SJSA1 (cell line): ENCODE results near the gene PLP1. TPM values are rescaled to one million over a fixed set of nuclear protein-coding genes. Genes with fewer than 3 reads are reported as not detected.
"Not testable (repeated sequence)": the region's sequence is repeated elsewhere in the genome, so short reads cannot be mapped to it uniquely, and the experiment has no call there.

ENCODE experiments used
- DNase-seq, 2 experiments: peaks; one replicate each; pipeline ENCODE4 v3.0.0-alpha.2; 2015 to 2020; ENCODE audit warnings: low spot score in 2 of 2, low read depth in 1 of 2
- H3K27ac ChIP-seq: fragments of 250-450 bp; sonication (Bioruptor Pico); 2 replicates; pipeline ENCODE4 v1.5.1; 2020; ENCODE audit warnings: mild to moderate bottlenecking, moderate library complexity
- H3K27me3 ChIP-seq: fragments of 250-450 bp; sonication (Bioruptor Pico); replicated peaks from 2 replicates; pipeline ENCODE4 v1.5.1; 2020; ENCODE audit warnings: mild to moderate bottlenecking, moderate library complexity
- H3K36me3 ChIP-seq: fragments of 250-450 bp; sonication (Bioruptor Pico); 2 replicates; pipeline ENCODE4 v1.5.1; 2020; ENCODE audit warnings: mild to moderate bottlenecking
- H3K4me1 ChIP-seq: fragments of 250-450 bp; sonication (Bioruptor Pico); replicated peaks from 2 replicates; pipeline ENCODE4 v1.6.1; 2021; ENCODE audit warnings: mild to moderate bottlenecking
- H3K4me3 ChIP-seq: fragments of 250-450 bp; sonication (Bioruptor Pico); 2 replicates; pipeline ENCODE4 v1.5.1; 2020; ENCODE audit warnings: mild to moderate bottlenecking
- H3K9me3 ChIP-seq: fragments of 250-450 bp; sonication (Bioruptor Pico); replicated peaks from 2 replicates; pipeline ENCODE4 v1.5.1; 2020; ENCODE audit warnings: mild to moderate bottlenecking
- total RNA-seq: library from RNA; depleted of rRNA; stranded (reverse); fragments of >200 nt; shearing (Covaris generic); gene quantifications from 2 replicates; pipeline ENCODE4 v1.2.3, GENCODE V29; 2014

The PLP1 gene
- total RNA-seq, 1 experiment from 2014 or later = not detected

DNA sequence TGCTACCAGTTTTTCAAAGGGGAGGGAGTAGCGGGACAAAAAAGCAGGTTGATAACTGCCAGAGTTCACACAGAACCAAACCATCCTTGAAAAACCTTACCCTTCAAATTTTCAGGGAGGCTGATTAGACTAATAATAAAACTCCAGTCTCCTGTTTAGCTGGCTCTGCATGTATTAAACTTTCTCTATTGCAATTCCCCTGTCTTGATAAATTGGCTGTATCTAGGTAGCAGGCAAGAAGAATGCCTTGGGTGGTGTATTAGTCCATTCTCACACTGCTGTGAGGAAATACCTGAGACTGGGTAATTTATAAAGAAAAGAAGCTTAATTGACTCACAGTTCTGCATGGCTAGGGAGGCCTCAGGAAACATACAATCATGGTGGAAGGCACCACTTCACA, 18.1 kb upstream of the PLP1 start:
- H3K4me3 ChIP-seq = no peak overlapping the region
- no peak for DNase-seq

DNA sequence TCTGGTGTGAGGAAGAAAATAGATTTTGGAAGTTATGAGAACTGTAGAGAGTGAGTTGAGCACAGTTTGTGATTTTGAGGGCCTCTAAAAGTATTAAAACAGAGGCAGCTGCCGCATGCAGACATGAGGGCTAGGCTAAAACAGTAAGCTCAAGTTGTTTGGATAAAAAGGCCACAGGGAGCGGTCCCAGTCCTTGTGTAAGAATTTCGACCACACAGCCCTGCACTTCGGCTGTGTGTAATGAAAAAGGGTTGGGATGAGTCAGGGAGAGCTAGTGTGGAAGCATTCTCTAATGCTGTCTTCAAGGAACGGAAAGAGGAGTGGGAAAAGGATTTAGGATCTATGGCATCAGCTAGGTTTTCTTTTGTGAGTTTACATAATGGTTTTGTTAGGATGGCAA, 13.1 kb upstream of the PLP1 start:
- not testable (repeated sequence) for H3K4me3 ChIP-seq, H3K4me1 ChIP-seq, H3K27me3 ChIP-seq, H3K9me3 ChIP-seq, H3K36me3 ChIP-seq, DNase-seq, H3K27ac ChIP-seq

More for the DNA sequence above, 18.1 kb upstream of the PLP1 start:
- no peak overlapping the region for H3K27ac ChIP-seq
- H3K36me3 ChIP-seq = no peaks in the 10 kb centered on the region
- H3K4me1 ChIP-seq = no peaks in the 10 kb centered on the region
- no peaks in the 10 kb centered on the region for H3K27me3 ChIP-seq
- H3K9me3 ChIP-seq = no peaks in the 10 kb centered on the region

DNA sequence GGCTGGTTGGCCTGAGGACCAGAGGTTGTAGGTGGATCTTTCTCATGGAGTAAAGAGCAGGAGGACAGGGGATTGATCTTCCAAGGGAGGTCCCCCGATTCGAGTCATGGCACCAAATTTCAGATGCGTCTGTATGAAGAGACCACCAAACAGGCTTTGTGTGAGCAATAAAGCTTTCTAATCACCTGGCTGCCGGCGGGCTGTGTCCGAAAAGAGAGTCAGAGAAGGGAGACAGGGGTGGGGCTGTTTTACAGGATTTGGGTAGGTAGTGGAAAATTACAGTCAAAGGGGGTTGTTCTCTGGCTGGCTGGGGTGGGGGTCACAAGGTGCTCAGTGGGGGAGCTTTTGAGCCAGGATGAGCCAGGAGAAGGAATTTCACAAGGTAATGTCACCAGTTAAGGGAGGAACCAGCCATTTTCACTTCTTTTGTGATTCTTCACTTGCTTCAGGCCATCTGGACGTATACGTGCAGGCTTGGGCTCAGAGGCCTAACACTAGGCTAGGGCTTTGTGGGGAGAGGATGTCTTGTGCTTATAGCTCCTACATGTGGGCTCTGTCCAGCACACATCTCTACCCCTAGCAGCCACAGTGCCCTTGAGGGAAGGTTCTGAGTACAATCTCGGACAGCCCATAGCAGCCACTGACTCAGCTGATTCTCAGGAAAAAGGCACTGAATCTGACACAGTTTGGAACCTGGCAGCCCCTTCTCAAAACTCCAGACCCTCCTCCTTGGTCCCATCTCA, 9.7 kb upstream of the PLP1 start:
- H3K36me3 ChIP-seq, DNase-seq: not testable (repeated sequence)

DNA sequence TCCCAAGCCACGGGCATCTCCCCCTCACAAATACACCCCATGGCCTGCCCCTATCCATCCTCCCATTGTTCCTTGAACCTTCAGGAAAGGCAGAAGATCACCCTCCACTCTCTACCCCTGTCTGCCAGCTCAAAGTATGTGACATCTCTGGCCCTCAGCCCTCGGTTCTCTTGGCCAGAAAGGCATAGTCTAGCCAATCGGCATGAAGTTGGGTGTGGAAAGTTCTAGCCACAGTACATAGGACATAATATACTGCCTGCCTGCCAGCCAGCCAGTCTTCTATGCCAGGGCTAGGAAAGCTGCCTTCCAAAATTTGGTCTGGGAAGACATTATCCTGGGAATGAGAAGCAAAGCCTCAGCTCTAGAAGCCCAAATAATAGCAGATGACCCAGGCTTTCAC, 3.2 kb upstream of the PLP1 start:
- Histone ChIP-seq H3K4me1 (no peaks in the 10 kb centered on the region), H3K27me3 (no peaks in the 10 kb centered on the region), H3K27ac (no peak overlapping the region), H3K4me3 (no peak overlapping the region), H3K36me3 (no peaks in the 10 kb centered on the region), H3K9me3 (no peaks in the 10 kb centered on the region)
- DNase-seq = no peak

More for the DNA sequence above, 9.7 kb upstream of the PLP1 start:
- H3K4me1 ChIP-seq, H3K27ac ChIP-seq, H3K27me3 ChIP-seq, H3K4me3 ChIP-seq, H3K9me3 ChIP-seq: not testable (repeated sequence)

DNA sequence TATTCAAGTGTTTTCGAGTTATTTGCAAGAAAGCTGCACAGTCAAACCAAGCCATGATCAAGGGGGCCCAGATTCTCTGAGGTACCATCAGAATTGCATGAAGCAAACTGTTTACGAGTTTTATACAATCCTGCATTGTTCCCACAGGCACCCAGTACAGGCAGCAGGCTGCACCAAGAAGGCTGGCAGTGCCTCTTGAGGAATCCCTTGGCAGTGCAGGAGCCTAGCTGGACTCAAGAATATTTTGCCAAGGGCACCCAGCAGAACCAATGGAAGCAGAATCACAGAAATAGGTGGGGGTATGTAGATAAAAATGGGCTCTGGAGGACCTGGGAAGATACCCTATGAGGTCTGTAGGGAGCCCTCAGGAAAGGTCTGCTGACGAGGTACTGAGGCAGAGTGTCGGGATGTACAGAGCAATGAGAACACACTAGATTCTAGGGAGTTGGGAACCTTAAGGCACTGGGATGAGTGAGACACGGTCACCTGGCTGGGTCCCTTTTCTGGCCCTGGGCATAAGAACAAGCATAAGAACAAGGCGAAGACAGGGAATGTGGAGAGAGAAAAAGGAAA, 2.5 kb upstream of the PLP1 start:
- DNase-seq = peak in 1 of 2 experiments; percentile 13
- H3K4me1 ChIP-seq = no peaks in the 10 kb centered on the region
- no peaks in the 10 kb centered on the region for H3K9me3 ChIP-seq
- no peaks in the 10 kb centered on the region for H3K27me3 ChIP-seq
- H3K36me3 ChIP-seq = no peaks in the 10 kb centered on the region
- no peak overlapping the region for H3K27ac ChIP-seq
- no peak overlapping the region for H3K4me3 ChIP-seq

DNA sequence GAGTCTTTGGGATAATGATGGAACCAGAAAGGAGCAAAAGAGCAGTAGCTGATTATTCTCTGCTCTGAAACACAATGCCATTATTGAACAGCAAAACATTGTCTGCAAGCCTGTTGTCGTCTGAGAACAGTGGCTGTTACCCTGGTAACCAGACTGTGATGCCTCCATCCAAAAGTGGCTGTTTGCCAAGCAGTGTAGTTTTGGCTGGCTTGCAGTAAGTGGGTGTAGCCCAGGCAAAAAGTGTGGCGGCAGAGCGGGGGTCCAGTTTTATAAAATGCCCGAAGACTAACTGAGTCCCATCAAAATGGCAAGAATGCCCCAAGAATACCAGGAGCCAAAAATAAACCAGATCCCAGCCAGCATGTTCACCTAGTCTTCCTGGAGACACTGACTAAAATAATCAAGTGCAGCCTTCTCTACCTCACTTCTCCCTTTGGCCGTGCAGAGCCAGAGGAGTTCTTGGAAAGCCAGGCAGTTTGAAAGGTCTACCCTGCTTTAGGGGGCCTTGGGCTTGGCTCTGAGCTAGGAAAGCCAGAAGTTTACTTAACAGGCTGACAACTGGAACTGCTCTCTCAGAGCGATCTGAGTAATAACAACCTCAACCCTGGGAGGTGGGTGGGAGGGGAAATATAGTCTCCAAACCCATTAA, 2.6 kb downstream of the PLP1 start:
- Histone ChIP-seq H3K27me3 (no peaks in the 10 kb centered on the region), H3K9me3 (no peaks in the 10 kb centered on the region), H3K36me3 (no peaks in the 10 kb centered on the region), H3K27ac (no peak overlapping the region), H3K4me3 (no peak overlapping the region), H3K4me1 (no peaks in the 10 kb centered on the region)
- no peak for DNase-seq

DNA sequence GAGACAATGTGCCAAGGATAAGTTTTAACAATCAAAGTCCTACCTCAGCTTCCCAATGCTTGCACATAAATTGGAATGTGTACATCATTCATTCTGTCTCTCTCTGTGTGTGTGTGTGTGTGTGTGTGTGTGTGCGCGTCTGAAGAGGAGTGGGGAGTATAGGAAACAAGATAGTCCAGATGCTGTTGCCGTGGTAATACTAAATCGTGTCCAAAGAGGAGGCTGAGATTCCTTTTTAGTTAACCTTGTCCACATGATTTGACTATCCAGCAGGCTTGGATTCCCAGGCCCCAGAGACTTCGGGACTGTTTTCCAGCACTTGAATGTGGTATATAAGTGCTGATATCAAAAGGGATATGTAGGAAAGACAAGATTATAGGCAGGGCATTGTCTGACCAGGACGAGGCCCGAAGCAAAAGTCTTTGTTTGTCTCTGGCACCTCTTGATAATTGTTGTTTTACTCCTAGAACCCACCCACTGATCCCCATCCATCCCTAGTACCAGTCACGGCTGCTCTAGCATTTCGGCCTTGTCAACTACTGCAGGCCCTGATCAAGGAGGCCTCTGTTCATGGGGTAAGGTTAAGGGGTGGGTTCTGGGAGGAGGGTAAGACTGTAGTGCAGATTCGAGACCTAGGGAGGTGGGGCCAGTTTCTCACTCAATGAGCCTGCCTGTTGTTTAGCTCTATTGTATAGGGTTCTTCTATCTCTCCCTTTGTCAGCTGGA, 3.9 kb downstream of the PLP1 start:
- no peak for DNase-seq
- Histone ChIP-seq H3K4me3 (no peak overlapping the region), H3K27ac (no peak overlapping the region), H3K4me1 (no peaks in the 10 kb centered on the region), H3K9me3 (no peaks in the 10 kb centered on the region), H3K27me3 (no peaks in the 10 kb centered on the region), H3K36me3 (no peaks in the 10 kb centered on the region)

DNA sequence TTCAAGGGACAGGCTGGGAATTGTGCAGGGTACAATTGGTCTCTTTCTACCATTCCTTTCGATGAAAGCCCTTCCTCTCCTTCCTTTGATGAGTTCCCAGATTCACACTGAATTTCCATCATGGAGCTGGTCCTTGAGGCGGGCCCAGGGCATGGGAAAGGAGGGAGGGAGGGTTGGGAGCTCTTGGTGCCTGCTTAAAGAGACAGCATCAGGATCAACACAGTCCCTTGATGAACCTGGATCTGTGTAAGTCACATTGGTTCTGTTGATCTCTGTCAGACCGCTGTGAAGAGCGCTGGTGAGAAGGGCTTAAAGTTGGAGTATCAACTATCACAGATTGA, 4.4 kb downstream of the PLP1 start:
- no peak for DNase-seq

DNA sequence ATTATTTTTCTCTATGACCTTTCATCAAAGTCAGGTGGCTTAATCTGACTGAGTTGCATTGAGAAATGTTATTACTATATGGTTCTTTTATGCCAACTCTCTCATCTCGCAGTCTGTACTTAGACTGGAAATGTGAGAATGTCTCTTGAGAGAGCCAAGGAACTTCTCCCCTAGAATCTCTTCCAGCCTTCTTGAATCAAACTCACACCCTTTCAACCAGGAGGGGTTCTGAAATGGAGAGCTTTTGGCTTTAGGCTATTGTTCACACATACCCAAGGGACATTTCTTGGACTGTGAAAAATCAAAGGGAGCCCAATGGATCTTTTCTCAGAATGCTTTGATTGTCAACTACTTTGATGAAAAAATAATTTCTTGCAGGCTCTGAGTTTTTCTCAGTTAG, 5.1 kb downstream of the PLP1 start:
- Histone ChIP-seq H3K4me3 (no peak overlapping the region), H3K4me1 (no peaks in the 10 kb centered on the region), H3K36me3 (no peaks in the 10 kb centered on the region), H3K9me3 (no peaks in the 10 kb centered on the region), H3K27me3 (no peaks in the 10 kb centered on the region), H3K27ac (no peak overlapping the region)
- no peak for DNase-seq

More for the DNA sequence above, 4.4 kb downstream of the PLP1 start:
- H3K4me1 ChIP-seq = no peaks in the 10 kb centered on the region
- H3K4me3 ChIP-seq = no peak overlapping the region
- no peak overlapping the region for H3K27ac ChIP-seq
- no peaks in the 10 kb centered on the region for H3K27me3 ChIP-seq
- H3K36me3 ChIP-seq = no peaks in the 10 kb centered on the region
- no peaks in the 10 kb centered on the region for H3K9me3 ChIP-seq

DNA sequence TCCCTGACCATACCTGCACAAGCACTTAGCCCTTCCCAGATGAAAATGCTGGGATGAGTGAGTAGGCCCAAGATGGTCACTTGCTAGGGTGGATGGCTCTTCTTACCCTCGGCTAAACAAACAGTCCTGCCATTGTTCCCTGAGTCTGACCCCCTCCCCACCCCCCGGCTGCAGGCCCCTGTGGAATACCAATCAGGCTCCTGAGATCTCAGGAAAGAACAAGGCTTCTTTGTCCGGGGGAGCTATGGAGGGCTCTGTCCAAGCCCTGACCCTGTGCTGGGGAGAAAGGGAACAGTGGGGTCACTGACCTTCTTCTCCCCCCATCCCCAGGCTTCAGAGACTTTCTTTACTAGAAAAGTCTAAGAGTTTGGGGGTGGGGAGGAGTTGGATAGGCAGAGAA, 6.0 kb downstream of the PLP1 start:
- DNase-seq = no peak
- no peaks in the 10 kb centered on the region for H3K36me3 ChIP-seq
- no peaks in the 10 kb centered on the region for H3K27me3 ChIP-seq
- no peaks in the 10 kb centered on the region for H3K9me3 ChIP-seq
- H3K4me3 ChIP-seq = no peak overlapping the region
- H3K4me1 ChIP-seq = no peaks in the 10 kb centered on the region
- H3K27ac ChIP-seq = no peak overlapping the region

DNA sequence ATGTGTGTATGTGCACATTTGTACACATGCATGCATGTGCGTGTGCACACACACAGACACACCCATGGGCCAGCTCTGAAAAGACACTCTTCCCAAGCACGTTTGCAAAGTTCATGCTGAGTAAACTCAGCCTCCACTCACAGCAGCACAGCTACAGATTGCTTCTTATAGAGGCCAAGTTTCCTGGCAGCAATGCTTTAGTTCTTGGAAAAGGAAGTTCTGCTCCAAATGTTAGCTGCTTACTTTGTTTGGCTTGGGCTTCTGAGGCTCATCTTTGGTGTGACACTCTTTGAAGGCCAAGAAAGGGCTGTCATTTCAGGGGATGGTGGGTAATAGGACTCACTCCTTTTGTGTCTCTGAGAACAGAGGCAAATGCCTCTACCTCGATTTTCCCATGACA, 6.6 kb downstream of the PLP1 start:
- no peak for DNase-seq
- Histone ChIP-seq H3K27me3 (no peaks in the 10 kb centered on the region), H3K36me3 (no peaks in the 10 kb centered on the region), H3K9me3 (no peaks in the 10 kb centered on the region), H3K27ac (no peak overlapping the region), H3K4me3 (no peak overlapping the region), H3K4me1 (no peaks in the 10 kb centered on the region)

DNA sequence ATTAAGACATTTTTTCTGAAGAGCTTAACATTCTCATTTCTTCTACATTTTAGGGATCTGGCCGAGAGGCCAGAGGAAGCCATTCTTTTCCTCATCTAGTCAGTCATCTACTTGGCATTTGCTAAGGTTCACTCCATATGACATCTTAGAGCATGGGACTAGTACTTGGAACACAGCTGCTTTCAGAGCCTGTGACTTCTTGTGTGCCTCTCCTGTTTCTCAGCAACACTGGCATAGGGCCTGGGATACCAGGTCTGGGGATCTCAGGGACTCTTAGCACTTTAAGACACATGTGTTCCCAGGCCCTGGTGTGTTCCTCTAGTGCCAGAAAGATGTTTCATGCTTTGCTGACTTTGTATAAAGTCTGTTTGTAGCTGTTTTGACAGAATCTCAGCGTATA, 7.3 kb downstream of the PLP1 start:
- Histone ChIP-seq H3K9me3 (no peaks in the 10 kb centered on the region), H3K4me1 (no peaks in the 10 kb centered on the region), H3K36me3 (no peaks in the 10 kb centered on the region), H3K27me3 (no peaks in the 10 kb centered on the region), H3K27ac (no peak overlapping the region), H3K4me3 (no peak overlapping the region)
- DNase-seq = no peak

DNA sequence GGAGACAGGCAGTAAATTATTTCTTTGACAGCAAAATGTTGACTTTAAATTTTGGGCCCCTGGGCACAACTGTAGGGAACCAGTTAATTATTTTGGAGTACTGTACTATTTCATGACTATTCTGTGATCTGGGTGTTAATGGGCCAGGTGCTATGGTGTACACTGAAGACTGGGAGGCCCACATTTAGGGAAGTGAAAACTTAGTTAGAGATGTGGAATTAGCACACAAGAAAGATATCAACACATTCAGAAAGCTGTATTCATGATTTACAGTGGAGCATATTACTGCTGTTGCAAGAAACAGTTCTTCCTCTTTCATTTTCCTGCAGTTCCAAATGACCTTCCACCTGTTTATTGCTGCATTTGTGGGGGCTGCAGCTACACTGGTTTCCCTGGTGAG, 12.4 kb downstream of the PLP1 start:
- H3K9me3 ChIP-seq = no peaks in the 10 kb centered on the region
- no peak overlapping the region for H3K27ac ChIP-seq
- H3K27me3 ChIP-seq = no peaks in the 10 kb centered on the region
- no peak overlapping the region for H3K4me3 ChIP-seq
- H3K36me3 ChIP-seq = no peaks in the 10 kb centered on the region
- no peak for DNase-seq
- H3K4me1 ChIP-seq = no peaks in the 10 kb centered on the region

DNA sequence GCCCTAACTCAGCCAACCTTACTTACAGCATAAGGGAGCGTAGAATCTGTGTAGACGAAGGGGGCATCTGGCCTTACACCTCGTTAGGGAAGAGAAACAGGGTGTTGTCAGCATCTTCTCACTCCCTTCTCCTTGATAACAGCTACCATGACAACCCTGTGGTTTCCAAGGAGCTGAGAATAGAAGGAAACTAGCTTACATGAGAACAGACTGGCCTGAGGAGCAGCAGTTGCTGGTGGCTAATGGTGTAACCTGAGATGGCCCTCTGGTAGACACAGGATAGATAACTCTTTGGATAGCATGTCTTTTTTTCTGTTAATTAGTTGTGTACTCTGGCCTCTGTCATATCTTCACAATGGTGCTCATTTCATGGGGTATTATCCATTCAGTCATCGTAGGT, 14.6 kb downstream of the PLP1 start:
- Histone ChIP-seq H3K27me3 (no peaks in the 10 kb centered on the region), H3K4me3 (no peak overlapping the region), H3K27ac (no peak overlapping the region), H3K36me3 (no peaks in the 10 kb centered on the region), H3K9me3 (no peaks in the 10 kb centered on the region), H3K4me1 (no peaks in the 10 kb centered on the region)
- DNase-seq = no peak
